GM18858 (cell line): ENCODE data around the gene TIGD4.

Experiments
- ATAC-seq: cut with Tn5 transposase; IDR thresholded peaks from one replicate; pipeline ENCODE4 v1.9.1; 2021; ENCODE audit not compliant: unreplicated experiment

TIGD4 gene

DNA sequence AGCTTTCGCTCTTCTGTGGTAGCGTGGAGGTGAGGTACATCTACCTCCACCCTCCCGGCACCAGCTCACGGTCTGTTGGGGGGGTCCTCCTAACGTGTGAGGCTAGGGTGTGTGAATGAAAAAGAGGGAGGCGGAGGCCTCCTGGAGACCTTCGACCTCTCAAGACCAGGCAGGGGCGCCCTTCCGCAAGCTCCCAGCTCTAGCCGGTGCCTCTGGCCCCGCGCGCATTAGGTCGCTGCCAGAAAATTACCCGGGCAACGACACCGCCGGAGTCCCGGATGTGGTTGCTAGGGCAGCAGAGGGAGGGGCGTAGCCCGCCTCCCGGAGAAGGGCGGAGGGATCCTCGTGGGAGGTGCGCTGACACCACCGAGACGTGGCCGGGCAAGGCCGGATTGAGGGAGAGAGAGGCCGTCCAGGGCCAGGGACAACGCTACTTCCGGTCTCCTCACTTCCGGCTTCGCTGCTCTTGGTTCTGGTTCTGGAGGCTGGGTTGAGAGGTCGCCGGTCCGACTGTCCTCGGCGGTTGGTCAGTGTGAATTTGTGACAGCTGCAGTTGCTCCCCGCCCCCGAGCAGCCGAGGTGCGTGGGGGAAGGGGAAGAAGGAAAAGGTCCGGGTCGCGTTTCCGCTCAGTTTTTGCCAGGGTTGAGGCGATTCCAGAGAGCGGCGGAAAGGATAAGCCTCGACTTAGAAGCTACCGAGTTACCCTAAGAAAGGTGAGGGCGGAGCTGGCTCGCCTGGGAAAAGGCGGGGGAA lies at the start of gene TIGD4, which contains the start of gene ARFIP1:
Gene TIGD4, minus strand, starts transcription at position 218 of the 754 bp plus-strand sequence. CDS start 8,726 bp downstream, outside the sequence.
Gene ARFIP1, plus strand, starts transcription at position 442 of the 754 bp plus-strand sequence. CDS start 49,680 bp downstream, outside the sequence.
- peak; percentile 93 for ATAC-seq

DNA sequence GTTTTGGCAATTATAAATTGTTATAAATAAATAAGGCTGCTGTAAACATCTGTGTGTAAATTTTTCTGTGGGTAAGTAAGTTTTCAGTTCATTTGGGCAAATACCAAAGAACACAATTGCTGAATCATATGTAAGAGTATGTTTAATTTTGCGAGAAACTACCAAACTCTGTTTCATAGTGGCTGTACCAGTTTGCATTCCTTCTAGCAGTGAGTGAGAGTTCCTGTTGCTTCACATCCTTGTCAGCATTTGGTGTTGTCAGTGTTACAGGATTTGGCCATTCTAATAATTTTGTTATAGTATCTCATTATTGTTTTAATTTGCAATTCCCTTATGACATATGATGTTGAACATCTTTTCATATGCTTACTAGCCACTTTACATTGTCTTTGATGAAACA lies 48.6 kb upstream of the TIGD4 start:
- ATAC-seq = no peak

DNA sequence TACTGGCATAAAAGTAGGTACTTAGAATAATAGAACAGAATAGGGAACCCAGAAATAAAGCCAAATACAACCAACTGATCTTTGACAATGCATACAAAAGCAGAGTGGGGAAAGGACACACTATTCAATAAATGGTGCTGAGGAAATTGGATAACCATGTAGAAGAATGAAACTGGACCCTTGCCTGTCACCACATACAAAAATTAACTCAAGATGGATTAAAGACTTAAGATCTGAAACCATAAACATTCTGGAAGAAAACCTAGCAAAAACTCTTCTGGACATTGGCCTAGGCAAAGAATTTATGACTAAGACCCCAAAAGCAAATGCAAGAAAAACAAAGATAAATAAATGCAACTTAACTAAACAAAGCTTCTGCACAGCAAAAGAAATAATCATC lies 45.8 kb upstream of the TIGD4 start:
- ATAC-seq = no peak

DNA sequence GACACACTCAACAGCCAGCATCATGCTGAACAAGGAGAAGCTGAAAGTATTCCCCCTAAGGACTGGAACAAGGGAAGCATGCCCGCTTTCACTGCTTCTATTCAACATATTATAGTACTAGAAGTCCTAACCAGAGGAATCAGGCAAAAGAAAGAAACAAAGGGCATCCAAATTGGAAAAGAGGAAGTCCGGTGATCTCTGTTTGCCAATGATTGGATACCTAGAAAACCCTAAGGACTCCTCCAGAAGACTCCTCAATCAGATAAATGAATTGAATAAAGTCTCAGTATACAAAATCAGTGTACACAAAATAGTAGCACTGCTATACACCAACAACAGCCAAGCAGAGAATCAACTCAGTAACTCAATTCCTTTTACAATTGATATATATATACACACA lies 45.0 kb upstream of the TIGD4 start:
- ATAC-seq = no peak

DNA sequence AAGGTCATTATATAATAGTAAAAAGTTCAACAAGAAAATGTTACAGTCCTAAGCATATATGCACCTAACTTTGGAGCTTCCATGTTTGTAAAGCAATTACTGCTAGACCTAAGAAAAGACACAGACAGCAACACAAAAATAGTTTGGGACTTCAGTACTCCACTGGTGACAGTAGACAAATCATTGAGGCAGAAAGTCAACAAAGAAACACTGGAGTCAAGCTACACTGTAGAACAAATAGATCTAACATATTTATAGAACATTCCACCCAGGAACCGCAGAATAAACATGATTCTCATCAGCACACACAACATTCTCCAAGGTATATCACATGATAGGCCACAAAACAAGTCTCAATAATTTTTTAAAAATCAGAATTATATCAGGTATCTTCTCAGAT lies 42.8 kb upstream of the TIGD4 start:
- no peak for ATAC-seq

DNA sequence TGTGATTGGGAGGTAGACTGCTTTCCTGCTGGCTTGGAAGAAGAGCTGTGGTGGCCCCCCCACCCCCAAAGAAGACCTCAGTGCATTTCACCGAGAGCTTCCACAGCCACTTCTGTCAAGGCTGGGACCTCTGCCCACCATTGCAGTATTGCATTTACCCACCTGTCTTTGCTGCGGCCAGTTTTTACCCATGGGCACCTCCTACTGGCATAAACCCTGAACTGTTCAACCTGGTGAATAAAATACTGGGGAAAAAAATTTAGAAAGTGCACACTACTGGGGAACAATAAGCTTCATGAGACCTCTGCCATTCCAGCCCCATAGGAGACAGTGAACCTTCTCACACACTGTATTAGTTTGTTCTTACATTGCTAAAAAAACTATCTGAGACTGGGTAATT lies 40.5 kb upstream of the TIGD4 start:
- ATAC-seq = no peak

DNA sequence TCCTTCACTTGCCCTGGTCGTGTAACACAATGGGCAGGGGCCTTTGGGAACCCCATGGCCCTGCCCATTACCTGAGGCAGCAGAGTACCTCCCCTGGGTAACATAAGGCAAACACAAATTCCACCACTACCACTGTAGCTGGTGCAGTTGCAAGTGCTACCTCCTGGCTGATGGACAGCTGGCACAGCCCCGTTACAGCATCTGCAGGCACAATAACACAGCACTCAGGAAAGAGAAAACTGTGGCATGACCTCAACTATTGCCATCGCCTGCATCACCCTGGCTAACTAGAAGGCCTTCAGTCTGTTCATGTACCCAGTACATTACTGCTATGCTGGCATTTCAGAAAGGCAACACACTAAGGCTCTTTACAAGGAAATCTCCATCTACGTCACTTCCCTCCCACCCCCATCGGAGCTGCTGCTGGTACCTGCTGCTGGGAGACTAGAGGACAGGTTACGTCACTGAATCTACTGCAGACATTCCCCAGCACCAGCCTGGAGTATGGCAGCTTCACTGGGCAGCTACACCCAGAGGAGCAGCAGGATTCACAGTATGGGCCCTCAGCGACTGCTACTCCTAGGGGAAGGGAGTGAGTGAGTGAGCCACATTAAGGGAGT lies 39.6 kb upstream of the TIGD4 start:
- ATAC-seq = no peak

DNA sequence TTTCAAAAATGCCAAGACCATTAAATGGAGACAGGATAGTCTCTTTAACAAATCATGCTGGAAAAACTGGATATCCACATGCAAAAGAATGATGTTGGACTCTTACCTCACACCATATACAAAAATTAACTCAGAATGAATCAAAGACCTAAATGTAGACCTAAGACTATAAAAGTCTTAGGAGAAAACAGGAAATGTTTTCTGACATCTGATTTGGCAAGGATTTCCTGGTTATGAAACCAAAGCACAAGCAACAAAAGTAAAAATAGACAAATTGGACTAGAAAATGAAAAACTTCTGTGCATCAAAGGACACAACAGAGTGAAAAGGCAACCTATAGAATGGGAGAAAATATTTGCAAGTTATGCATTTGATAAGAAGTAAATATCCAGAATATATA lies 37.8 kb upstream of the TIGD4 start:
- ATAC-seq = no peak

DNA sequence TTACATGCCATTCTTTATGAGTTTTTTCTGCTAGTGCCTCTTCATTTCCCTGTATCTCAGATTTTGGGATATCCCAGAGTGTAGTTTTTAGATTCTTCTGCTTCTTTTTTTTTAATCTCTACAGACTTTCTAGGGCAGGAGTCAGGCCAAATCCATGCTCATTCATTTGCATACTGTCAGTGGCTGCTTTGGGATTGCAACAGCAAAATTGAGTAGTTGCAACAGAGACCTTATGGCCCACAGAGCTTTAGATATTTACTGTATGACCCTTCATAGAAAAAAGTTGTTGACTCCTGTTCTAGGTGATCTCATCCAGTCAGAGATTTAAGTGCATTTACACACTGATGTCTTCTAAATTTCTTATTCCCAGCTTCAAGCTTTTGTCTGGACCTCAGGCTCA lies 35.5 kb upstream of the TIGD4 start:
- no peak for ATAC-seq

DNA sequence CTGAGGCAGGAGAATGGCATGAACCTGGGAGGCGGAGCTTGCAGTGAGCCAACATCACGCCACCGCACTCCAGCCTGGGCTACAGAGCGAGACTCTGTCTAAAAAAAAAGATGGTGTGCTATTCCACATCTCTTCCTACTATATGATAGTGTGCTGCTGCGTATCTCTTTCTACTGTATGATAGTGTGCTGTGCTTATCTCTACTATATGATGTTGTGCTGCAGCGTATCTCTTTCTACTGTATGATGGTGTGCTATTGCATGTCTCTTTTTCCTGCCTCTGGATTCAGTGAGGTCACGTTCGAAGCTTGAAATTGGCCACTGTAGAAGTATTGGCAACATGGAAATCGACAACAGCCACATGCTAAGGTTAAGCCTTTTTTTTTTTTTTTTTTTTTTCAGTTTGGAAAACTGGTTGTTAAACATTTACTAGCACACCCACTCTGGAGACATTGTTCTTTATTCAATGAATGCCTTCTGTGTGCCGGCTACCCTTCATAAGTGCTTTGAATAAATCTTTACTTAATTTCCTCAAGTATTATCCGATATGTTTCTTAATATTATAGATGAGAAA lies 31.3 kb upstream of the TIGD4 start:
- no peak for ATAC-seq

DNA sequence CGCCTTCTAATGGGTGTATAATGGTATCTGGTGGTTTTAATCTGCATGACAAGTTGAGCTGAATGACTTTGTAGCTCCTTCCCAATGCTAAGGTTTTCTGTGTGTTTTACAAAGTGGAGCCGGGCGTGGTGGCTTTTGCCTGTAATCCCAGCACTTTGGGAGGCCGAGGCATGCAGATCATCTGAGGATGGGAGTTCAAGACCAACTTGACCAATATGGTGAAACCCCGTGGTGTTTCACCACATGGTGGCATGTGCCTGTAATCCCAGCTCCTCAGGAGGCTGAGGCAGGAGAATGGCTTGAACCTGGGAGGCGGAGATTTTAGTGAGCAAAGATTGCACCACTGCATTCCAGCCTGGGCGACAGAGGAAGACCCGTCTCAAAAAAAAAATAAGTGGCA lies 29.1 kb upstream of the TIGD4 start:
- ATAC-seq = no peak

DNA sequence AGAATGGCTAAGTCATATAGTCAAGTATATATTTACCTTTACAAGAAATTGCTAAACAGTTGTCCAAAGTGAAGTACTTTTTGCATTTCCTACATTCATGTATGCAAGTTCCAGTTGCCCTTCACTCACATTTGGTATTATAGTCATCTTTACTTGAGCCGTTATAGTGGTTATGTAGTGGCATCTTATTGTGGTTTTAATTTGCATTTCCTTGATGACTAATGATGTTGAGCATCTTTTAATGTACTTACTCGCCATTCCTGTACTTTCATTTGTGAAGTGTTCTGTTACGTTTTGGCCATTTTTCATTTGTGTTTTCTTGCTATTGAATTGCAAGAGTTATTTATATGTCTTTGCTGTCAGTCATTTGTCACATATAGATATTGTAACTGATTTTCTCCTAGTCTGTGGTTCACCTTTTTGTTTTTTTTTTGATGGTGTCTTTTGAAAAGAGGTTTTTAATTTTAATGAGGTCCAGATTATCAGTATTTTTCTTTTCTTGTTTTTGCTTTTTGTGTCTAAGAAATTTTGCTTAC lies 27.8 kb upstream of the TIGD4 start:
- no peak for ATAC-seq

DNA sequence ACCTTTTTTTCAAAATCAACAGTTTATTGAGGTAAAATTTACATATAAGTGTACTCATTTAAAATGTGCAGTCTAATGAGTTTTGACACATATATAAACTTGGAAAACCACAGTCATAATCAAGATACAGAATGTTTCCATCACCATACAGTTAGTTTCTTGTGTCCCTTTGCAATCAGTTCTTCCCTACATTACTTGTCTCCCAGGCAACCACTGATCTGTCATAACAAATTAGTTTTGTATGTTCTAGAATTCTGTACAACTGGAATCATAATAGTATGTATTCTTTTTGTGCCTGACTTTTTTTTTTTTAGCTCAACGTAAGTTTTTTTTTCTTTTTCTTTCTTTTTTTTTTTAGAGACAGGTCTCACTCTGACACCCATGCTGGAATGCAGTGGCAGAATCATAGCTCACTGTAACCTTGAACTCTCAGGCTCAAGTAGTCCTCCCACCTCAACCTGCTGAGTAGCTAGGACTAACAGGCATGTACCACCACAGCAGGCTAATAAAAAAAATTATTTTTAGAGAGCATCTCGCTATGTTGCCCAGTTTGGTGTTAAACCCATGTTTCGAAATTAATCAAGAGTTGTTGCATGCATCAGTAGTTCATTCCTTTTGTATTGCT lies 27.1 kb upstream of the TIGD4 start:
- ATAC-seq = no peak

DNA sequence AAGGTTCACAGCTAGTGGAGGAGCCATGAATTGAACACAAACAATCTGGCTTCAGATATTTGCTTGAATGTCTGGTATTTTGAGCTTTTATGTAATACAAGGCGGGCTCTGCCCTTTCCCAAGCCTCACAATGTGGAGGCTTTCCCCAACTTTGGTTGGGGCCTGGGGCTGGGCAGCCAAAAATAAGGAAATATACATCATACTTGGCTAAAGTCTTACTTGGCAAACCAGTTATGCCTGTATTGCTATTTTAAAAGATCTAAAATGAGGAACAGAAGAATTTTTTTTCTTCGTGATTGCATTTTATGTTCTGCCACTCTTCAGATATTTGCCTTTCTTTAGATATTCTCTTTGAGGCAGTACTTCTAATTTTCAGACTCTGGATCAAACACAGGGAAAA lies 26.3 kb upstream of the TIGD4 start:
- no peak for ATAC-seq

DNA sequence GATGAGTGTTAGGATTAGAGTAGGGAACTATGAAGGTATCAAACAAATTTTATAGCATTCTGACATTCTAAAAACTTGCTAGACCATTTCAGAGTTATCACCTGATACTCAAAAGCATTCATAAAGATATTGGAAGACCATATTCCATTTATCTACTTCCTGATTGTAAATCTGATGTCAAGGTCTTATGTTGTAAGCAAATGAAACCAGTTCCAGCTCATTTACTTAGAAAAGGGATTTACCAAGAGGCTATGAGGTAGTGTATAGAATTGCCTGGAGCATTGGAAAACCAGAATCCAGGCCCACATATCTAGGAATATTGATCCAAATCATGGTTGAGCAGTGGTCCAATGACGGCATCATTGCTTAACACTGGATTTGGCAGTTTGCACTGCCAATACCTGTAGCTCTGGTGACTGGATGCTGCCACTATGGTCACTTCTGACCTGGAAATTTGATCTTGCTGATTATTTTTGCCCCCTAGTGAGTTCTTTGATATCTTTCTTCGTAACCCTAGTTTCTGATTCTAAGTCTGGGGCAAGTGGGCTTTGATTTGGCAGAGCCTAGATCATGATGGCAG lies 25.6 kb upstream of the TIGD4 start:
- no peak for ATAC-seq

DNA sequence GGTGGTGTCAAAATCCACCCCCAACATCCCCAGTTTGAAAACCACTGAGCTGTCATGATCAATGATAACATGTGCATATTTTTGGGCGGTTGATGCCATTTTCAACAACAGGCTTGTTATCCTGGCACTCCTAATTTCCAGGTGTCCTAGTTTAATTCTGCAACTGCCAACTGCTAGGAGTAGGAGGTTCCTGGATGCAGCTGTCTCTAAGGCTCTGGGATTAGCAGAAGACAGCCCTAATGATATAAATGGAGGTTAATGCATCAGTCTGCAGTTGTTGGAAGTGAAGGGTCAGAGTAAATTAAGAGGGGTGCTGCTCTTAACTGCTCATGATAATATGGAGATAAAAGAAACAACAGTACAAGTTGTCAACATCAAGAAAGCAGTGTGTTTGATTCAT lies 24.0 kb upstream of the TIGD4 start:
- no peak for ATAC-seq

DNA sequence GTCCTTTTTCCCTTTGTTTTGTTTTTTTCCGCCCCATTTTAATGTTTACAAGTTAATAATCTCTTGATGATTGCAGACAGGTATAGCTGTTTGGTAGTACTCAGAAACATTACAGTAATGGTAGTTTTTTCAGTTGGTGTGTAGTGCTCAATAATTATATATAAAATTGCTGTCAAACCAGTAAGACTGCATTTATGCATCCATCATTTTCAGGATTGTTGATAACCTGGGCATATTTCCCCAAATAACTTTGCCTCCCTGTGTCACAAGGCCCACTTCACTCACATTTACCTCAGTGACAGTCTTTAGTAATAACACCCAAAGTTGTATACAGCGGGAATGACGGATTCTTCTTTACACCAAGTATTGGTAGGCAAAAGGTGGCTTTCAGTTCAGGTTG lies 16.4 kb upstream of the TIGD4 start:
- ATAC-seq = no peak

DNA sequence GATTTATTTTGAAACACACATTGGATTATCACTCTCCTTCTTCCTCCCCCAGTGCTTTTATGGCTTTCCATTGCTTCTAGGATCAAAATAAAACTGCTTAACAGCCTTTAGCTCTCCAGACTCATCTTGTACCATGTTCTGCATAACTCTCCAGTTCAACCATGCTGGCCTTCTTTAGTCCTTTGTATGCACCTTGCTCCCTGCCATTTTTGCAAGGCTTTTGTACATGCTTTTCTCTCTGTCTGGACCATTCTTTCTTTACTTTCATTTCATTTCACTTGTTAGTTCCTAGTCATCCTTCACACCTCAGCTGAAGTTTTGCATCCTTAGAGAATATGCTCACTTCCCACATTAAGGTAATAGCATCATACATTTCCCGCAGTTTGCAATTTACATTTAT lies 7.1 kb upstream of the TIGD4 start:
- ATAC-seq = no peak

DNA sequence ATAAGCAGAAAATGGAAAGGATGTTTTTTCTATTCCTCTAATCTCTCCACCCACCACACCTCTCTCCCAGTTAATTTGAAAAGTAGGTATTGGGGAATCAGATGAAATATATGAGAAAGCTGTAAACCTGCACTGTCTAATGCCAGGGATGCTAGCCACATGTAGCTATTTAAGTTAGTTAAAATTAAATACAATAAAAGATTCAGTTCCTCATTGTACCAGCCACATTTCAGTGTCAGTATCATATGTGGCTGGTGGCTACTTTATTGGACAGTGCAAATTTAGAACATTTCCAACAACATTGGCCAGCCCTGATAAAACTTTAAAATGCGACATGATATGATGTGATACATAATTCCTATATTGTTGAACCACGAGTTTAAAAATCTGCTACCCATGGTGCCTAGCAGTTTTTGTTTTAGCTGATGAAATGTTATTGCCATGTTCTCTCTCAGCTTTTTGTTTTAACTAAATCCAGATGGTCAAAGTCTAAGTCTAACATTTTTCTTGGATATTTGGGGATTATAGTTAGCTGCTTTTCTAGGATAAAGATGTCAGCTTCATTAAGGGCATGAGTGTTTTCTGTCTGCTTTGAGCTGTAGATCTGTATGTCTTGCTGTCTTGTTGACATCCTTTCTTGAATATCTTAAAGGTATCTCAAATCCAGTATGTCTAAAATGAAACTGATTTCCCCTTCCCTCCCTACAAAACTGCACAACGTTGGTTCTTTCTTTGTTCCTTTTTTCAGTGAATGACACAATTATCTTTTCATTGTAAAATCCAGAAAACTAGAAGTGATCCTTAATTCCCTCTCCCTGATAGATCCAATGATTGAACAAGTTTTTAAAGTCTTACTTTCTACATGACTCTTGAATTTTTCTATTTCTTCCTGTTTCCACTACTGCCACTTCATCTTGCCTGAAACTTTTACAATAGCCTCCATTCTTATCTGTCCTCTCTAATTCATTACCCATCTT lies 6.4 kb upstream of the TIGD4 start:
- ATAC-seq = no peak
